K562 (cell line): ENCODE measurements around the gene DCUN1D1. TPM values are rescaled to one million over a fixed set of nuclear protein-coding genes. Genes with fewer than 3 reads are reported as not detected.

Experiments used
- ATF1 ChIP-seq, 2 experiments: fragments of 450-650 bp in 1 of 2; IDR thresholded peaks; 2 replicates each; pipeline ENCODE4 v1.6.1; 2016; ENCODE audit warnings: missing compliant biosample characterization in 1 of 2, missing genetic modification characterization in 1 of 2
- CBX3 ChIP-seq, 2 experiments: IDR thresholded peaks; 1 replicate in 1 of 2; 2 replicates in 1 of 2; pipeline ENCODE4 v1.6.1; 2012; ENCODE audit warnings: inconsistent platforms in 2 of 2, low read length in 2 of 2, borderline replicate concordance in 1 of 2, control low read depth in 1 of 2
- CBX5 ChIP-seq: IDR thresholded peaks from 2 replicates; pipeline ENCODE4 v1.6.1; 2014; ENCODE audit warnings: low read depth, borderline replicate concordance
- FOXA1 ChIP-seq: fragments of 450-650 bp; IDR thresholded peaks from 2 replicates; pipeline ENCODE4 v1.6.1; 2016; ENCODE audit warnings: mild to moderate bottlenecking, borderline replicate concordance
- HDAC1 ChIP-seq, 2 experiments: fragments of 450-650 bp; IDR thresholded peaks; 2 replicates each; pipeline ENCODE4 v1.6.1; 2016 to 2017; ENCODE audit warnings: inconsistent platforms in 1 of 2, mild to moderate bottlenecking in 1 of 2, moderate library complexity in 1 of 2
- HOXB6 ChIP-seq: fragments of 250-450 bp; sonication (Bioruptor Pico); IDR thresholded peaks from 2 replicates; pipeline ENCODE4 v1.5.1; 2022; ENCODE audit warnings: mild to moderate bottlenecking, borderline replicate concordance
- NR2C2 ChIP-seq, 2 experiments: fragments of 200-800 bp in 1 of 2; sonication (Bioruptor generic) in 1 of 2; sonication (generic) in 1 of 2; formaldehyde crosslinking in 1 of 2; IDR thresholded peaks; 2 replicates each; pipeline versions ENCODE4 v1.6.1 to v1.8.0; 2016 to 2022; ENCODE audit warnings: mild to moderate bottlenecking in 1 of 2, missing compliant biosample characterization in 1 of 2, missing genetic modification characterization in 1 of 2, missing genetic modification reagents in 1 of 2
- NR3C1 ChIP-seq: sonication (generic); formaldehyde crosslinking; IDR thresholded peaks from 2 replicates; pipeline ENCODE4 v1.8.1; 2022; ENCODE audit warnings: missing genetic modification reagents
- POLR3G ChIP-seq: IDR thresholded peaks from 2 replicates; pipeline ENCODE4 v1.6.1; 2011; ENCODE audit not compliant: insufficient read length, insufficient replicate concordance; ENCODE audit errors: extremely low read depth
- SMAD2 ChIP-seq: fragments of 150-350 bp; IDR thresholded peaks from 2 replicates; pipeline ENCODE4 v1.6.1; 2014; ENCODE audit warnings: low read depth, mild to moderate bottlenecking, low read length
- SMARCB1 ChIP-seq: IDR thresholded peaks from 2 replicates; pipeline ENCODE4 v1.6.1; 2011; ENCODE audit warnings: improper control_type of control experiment, low read depth; ENCODE audit not compliant: insufficient read length
- XRCC5 ChIP-seq: fragments of 200-400 bp; formaldehyde crosslinking; IDR thresholded peaks from 2 replicates; pipeline ENCODE4 v1.6.1; 2017; ENCODE audit warnings: low read depth, mild to moderate bottlenecking, low read length
- polyA plus RNA-seq, 8 experiments: library from polyadenylated mRNA; depleted of rRNA in 4 of 8; stranded (reverse) in 5 of 8; unstranded in 3 of 8; fragments of >200 nt; fragmentation: Nextera tagmentation in 2 of 8; fragmentation: Illumina TruSeq in 1 of 8; extraction: Ambion mirVana in 2 of 8; extraction: Trizol in 1 of 8; gene quantifications; 2 replicates each; pipeline versions ENCODE4 v1.2.1 to v1.2.3, GENCODE V29; 2011 to 2014; ENCODE audit warnings: inconsistent platforms in 1 of 8, missing spikeins in 1 of 8
- total RNA-seq, 7 experiments: library from RNA; depleted of rRNA in 6 of 7; stranded (reverse); fragments of >200 nt in 6 of 7; fragmentation: Illumina TruSeq in 2 of 7; extraction: Trizol in 2 of 7; gene quantifications; 2 replicates each; pipeline versions ENCODE4 v1.2.1 to v1.2.3, GENCODE V29; 2011 to 2021; ENCODE audit warnings: low replicate concordance in 1 of 7
- TF ChIP-seq, protein P1 (sequence below): fragments of 450-650 bp; conservative IDR thresholded peaks from 2 replicates; pipeline ENCODE4 v1.6.1; 2016; ENCODE audit warnings: missing genetic modification characterization, low read depth, mild to moderate bottlenecking, missing compliant biosample characterization, moderate library complexity
- TF ChIP-seq, protein P2 (sequence below): fragments of 250-450 bp; sonication (Bioruptor Pico); IDR thresholded peaks from 2 replicates; pipeline ENCODE4 v1.5.0; 2020; ENCODE audit warnings: mild to moderate bottlenecking, borderline replicate concordance
- TF ChIP-seq, protein P3 (sequence below): sonication (generic); formaldehyde crosslinking; IDR thresholded peaks from 2 replicates; pipeline ENCODE4 v1.9.0; 2022; ENCODE audit warnings: mild to moderate bottlenecking, missing genetic modification reagents
- TF ChIP-seq, protein P4 (sequence below), 3 experiments: fragments of 200-800 bp in 1 of 3; fragments of 250-450 bp in 1 of 3; fragments of 450-650 bp in 1 of 3; sonication (Bioruptor Pico) in 1 of 3; sonication (Bioruptor generic) in 1 of 3; formaldehyde crosslinking in 1 of 3; IDR thresholded peaks; 2 replicates each; pipeline versions ENCODE4 v1.6.1 to v1.8.0; 2016 to 2022; ENCODE audit warnings: mild to moderate bottlenecking in 2 of 3, missing genetic modification characterization in 2 of 3, missing compliant biosample characterization in 1 of 3, moderate library complexity in 1 of 3
- TF ChIP-seq, protein P5 (sequence below), 3 experiments: IDR thresholded peaks in 2 of 3; conservative IDR thresholded peaks in 1 of 3; 2 replicates each; pipeline ENCODE4 v1.5.1; 2011 to 2012; ENCODE audit warnings: low read length in 3 of 3, mild to moderate bottlenecking in 3 of 3, control low read depth in 2 of 3, improper control_type of control experiment in 1 of 3, inconsistent platforms in 1 of 3, low read depth in 1 of 3, mixed read lengths in 1 of 3, moderate library complexity in 1 of 3; ENCODE audit not compliant: insufficient read depth in 2 of 3

The DCUN1D1 gene
- total and polyA plus RNA-seq, 9 of the 15 experiments (the other 6 are each of a cell fraction or from before 2014, with no cell fraction given) = 11.4 to 46.8 (median 28.2) TPM

DNA sequence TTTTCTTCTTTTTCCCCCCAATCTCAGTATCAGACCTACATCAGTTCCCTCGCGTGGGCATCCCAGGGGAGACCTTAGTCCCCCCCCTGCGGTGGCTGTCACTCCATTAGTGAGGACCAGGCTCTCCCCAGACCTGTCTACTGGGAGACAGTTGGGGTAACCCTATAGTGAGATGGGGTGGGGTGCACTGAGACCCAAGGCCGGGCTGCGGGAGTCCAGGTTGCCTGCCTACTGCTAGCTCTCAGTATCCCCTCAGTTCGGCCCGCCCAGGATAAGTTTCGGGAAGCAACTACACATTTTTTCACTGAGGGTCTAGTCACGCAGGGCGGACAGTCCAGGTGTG lies 671 bp upstream of the DCUN1D1 start (continued):
- TF ChIP-seq SMARCB1 = no peak
- TF ChIP-seq HOXB6 (CRISPR knock-in tag) = no peak
- TF ChIP-seq, protein P1, sequence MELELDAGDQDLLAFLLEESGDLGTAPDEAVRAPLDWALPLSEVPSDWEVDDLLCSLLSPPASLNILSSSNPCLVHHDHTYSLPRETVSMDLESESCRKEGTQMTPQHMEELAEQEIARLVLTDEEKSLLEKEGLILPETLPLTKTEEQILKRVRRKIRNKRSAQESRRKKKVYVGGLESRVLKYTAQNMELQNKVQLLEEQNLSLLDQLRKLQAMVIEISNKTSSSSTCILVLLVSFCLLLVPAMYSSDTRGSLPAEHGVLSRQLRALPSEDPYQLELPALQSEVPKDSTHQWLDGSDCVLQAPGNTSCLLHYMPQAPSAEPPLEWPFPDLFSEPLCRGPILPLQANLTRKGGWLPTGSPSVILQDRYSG (tag) = no peak
- no peak for TF ChIP-seq ATF1 (CRISPR knock-in tag; IDR thresholded peaks at IDR 0.05)
- TF ChIP-seq ATF1 (tag; IDR thresholded peaks at IDR 0.05) = no peak
- TF ChIP-seq, protein P2, sequence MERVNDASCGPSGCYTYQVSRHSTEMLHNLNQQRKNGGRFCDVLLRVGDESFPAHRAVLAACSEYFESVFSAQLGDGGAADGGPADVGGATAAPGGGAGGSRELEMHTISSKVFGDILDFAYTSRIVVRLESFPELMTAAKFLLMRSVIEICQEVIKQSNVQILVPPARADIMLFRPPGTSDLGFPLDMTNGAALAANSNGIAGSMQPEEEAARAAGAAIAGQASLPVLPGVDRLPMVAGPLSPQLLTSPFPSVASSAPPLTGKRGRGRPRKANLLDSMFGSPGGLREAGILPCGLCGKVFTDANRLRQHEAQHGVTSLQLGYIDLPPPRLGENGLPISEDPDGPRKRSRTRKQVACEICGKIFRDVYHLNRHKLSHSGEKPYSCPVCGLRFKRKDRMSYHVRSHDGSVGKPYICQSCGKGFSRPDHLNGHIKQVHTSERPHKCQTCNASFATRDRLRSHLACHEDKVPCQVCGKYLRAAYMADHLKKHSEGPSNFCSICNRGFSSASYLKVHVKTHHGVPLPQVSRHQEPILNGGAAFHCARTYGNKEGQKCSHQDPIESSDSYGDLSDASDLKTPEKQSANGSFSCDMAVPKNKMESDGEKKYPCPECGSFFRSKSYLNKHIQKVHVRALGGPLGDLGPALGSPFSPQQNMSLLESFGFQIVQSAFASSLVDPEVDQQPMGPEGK = no peak
- TF ChIP-seq CBX5 = no peak
- TF ChIP-seq SMAD2 = no peak
- TF ChIP-seq CBX3 (IDR thresholded peaks at IDR 0.05; ENCODE audit: borderline replicate concordance in 1 of 2, low read length in 2 of 2) = no peak
- TF ChIP-seq, protein P3, sequence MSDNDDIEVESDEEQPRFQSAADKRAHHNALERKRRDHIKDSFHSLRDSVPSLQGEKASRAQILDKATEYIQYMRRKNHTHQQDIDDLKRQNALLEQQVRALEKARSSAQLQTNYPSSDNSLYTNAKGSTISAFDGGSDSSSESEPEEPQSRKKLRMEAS (CRISPR knock-in tag) = no peak
- TF ChIP-seq, protein P4, sequence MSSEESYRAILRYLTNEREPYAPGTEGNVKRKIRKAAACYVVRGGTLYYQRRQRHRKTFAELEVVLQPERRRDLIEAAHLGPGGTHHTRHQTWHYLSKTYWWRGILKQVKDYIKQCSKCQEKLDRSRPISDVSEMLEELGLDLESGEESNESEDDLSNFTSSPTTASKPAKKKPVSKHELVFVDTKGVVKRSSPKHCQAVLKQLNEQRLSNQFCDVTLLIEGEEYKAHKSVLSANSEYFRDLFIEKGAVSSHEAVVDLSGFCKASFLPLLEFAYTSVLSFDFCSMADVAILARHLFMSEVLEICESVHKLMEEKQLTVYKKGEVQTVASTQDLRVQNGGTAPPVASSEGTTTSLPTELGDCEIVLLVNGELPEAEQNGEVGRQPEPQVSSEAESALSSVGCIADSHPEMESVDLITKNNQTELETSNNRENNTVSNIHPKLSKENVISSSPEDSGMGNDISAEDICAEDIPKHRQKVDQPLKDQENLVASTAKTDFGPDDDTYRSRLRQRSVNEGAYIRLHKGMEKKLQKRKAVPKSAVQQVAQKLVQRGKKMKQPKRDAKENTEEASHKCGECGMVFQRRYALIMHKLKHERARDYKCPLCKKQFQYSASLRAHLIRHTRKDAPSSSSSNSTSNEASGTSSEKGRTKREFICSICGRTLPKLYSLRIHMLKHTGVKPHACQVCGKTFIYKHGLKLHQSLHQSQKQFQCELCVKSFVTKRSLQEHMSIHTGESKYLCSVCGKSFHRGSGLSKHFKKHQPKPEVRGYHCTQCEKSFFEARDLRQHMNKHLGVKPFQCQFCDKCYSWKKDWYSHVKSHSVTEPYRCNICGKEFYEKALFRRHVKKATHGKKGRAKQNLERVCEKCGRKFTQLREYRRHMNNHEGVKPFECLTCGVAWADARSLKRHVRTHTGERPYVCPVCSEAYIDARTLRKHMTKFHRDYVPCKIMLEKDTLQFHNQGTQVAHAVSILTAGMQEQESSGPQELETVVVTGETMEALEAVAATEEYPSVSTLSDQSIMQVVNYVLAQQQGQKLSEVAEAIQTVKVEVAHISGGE (CRISPR knock-in tag; IDR thresholded peaks at IDR 0.05) = no peak
- no peak for TF ChIP-seq HDAC1 (IDR thresholded peaks at IDR 0.05)
- no peak for TF ChIP-seq POLR3G
- TF ChIP-seq FOXA1 = no peak
- TF ChIP-seq, protein P5, sequence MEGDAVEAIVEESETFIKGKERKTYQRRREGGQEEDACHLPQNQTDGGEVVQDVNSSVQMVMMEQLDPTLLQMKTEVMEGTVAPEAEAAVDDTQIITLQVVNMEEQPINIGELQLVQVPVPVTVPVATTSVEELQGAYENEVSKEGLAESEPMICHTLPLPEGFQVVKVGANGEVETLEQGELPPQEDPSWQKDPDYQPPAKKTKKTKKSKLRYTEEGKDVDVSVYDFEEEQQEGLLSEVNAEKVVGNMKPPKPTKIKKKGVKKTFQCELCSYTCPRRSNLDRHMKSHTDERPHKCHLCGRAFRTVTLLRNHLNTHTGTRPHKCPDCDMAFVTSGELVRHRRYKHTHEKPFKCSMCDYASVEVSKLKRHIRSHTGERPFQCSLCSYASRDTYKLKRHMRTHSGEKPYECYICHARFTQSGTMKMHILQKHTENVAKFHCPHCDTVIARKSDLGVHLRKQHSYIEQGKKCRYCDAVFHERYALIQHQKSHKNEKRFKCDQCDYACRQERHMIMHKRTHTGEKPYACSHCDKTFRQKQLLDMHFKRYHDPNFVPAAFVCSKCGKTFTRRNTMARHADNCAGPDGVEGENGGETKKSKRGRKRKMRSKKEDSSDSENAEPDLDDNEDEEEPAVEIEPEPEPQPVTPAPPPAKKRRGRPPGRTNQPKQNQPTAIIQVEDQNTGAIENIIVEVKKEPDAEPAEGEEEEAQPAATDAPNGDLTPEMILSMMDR (IDR thresholded peaks at IDR 0.05 in 2 of 3, conservative IDR thresholded peaks at IDR 0.05 in 1 of 3; ENCODE audit: insufficient read depth in 2 of 3, low read depth in 1 of 3, low read length in 3 of 3) = no peak
- no peak for TF ChIP-seq XRCC5
- no peak for TF ChIP-seq NR3C1
- TF ChIP-seq NR2C2 (CRISPR knock-in tag; IDR thresholded peaks at IDR 0.05) = no peak
- no peak for TF ChIP-seq NR2C2 (tag; IDR thresholded peaks at IDR 0.05)
